Lung (tissue), 12 donors: ENCODE measurements around the gene ETFA. TPM values are rescaled to one million over a fixed set of nuclear protein-coding genes. Genes with fewer than 3 reads are reported as not detected.

Experiments used
- ATAC-seq: fragments of 200-7000 bp; cut with Tn5 transposase; one replicate; pipeline ENCODE4 v1.9.1; 2020; ENCODE audit warnings: moderate number of reproducible peaks; ENCODE audit not compliant: insufficient read depth, low FRiP score
- DNase-seq, 3 donors: peaks; one replicate each; pipeline ENCODE4 v3.0.0-alpha.2; 2013 to 2017
- H3K27ac ChIP-seq, 2 donors: one replicate each; pipeline ENCODE4 v1.5.1; 2013; ENCODE audit warnings: mild to moderate bottlenecking in 2 of 2, moderate library complexity in 2 of 2, control low read depth in 1 of 2, inconsistent platforms in 1 of 2, low read depth in 1 of 2, low read length in 1 of 2
- H3K27me3 ChIP-seq, 3 donors: one replicate each; pipeline ENCODE4 v1.5.1; 2013; ENCODE audit warnings: low read length in 2 of 3; ENCODE audit not compliant: control insufficient read depth in 3 of 3, insufficient read depth in 3 of 3
- H3K36me3 ChIP-seq, 4 donors: one replicate each; pipeline ENCODE4 v1.5.1; 2013; ENCODE audit warnings: low read length in 4 of 4, mild to moderate bottlenecking in 1 of 4, moderate library complexity in 1 of 4; ENCODE audit not compliant: control insufficient read depth in 4 of 4, insufficient read depth in 4 of 4
- H3K4me1 ChIP-seq, 5 donors: one replicate each; pipeline ENCODE4 v1.5.1; 2013; ENCODE audit warnings: low read length in 5 of 5, mild to moderate bottlenecking in 2 of 5, moderate library complexity in 1 of 5; ENCODE audit not compliant: control insufficient read depth in 5 of 5, insufficient read depth in 5 of 5
- H3K4me3 ChIP-seq: one replicate; pipeline ENCODE4 v1.5.1; 2013; ENCODE audit warnings: mild to moderate bottlenecking, control low read depth, moderate library complexity
- H3K9ac ChIP-seq, 2 donors: one replicate each; pipeline ENCODE4 v1.5.1; 2013; ENCODE audit warnings: low read length in 2 of 2, control low read depth in 1 of 2; ENCODE audit not compliant: insufficient read depth in 1 of 2
- H3K9me3 ChIP-seq, 4 donors: one replicate each; pipeline ENCODE4 v1.5.1; 2013; ENCODE audit warnings: low read length in 3 of 4, mild to moderate bottlenecking in 1 of 4, moderate library complexity in 1 of 4; ENCODE audit not compliant: control insufficient read depth in 4 of 4, insufficient read depth in 3 of 4
- WGBS, 2 donors: extraction: QIAGEN DNeasy Blood & Tissue Kit; methylation state at CpG; one replicate each; pipeline ENCODE4 v1.1.7; 2013; 5-methylcytosine and 5-hydroxymethylcytosine counted together
- polyA plus RNA-seq, 2 donors: library from polyadenylated mRNA; stranded (reverse); fragments of 200-250 nt; gene quantifications; one replicate each; pipeline ENCODE4 v1.2.1, GENCODE V29; 2013
- total RNA-seq, 2 donors: library from RNA; depleted of rRNA in 1 of 2; stranded (reverse); fragments of >200 nt in 1 of 2; gene quantifications; one replicate each; pipeline ENCODE4 v1.2.1, GENCODE V29; 2014 to 2021
- TF ChIP-seq, protein P1 (sequence below): IDR thresholded peaks from 2 replicates; pipeline ENCODE4 v1.5.1; 2012; ENCODE audit warnings: mild to moderate bottlenecking; ENCODE audit errors: control extremely low read depth, extremely low read depth
- donor health status: control.
- donor health status: control.
- donor health status: Bipolar disorder and iron deficiency.
- donor health status: healthy.
- donor health status: DM: yes; HTN: yes; CAD: no.

ETFA gene
- total and polyA plus RNA-seq, 4 donors: 54.5 to 96.4 (median 83.8) TPM

DNA sequence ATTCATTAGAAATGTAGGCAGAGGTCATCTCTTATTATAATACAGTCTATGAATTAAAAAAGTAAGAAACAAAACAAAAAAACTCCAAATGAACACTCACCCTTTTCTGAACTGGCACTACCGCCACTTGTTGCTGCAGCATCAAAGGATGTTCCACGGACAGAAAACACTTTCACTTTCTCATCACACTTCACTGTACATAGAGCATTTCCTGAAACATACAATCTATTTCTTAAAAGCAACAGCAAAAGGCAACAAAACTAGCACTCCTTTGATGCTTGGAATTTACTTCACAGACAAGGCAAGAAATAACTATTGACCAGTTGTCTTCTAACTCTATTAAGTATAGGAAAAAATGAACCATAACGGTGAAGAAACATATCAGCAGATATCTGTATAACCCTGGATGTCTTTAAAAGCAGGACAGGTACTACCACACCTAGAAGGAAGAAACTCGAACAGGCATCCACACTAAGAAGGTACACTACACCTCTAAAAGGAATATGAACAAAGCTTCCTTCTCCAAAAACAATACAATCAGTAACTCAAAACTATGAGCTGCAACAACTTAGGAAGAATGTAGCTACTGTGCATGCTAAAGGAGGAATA is 24.9 kb downstream of the ETFA start:
- DNase-seq (no peak), ATAC-seq (no peak)
- peaks cover 7 to 22% (median 14%) of the 10 kb centered on the region in 4 donors for H3K36me3 ChIP-seq
- peaks cover 0 to 1% (median 0%) of the 10 kb centered on the region in 4 donors for H3K9me3 ChIP-seq
- H3K9ac ChIP-seq: no peak overlapping the region
- WGBS, 2 donors: 48 to 54% methylated on average over 4 of the region's 4 CpGs
- no peaks in the 10 kb centered on the region for H3K27me3 ChIP-seq
- H3K4me1 ChIP-seq: no peaks in the 10 kb centered on the region
- TF ChIP-seq, protein P1, sequence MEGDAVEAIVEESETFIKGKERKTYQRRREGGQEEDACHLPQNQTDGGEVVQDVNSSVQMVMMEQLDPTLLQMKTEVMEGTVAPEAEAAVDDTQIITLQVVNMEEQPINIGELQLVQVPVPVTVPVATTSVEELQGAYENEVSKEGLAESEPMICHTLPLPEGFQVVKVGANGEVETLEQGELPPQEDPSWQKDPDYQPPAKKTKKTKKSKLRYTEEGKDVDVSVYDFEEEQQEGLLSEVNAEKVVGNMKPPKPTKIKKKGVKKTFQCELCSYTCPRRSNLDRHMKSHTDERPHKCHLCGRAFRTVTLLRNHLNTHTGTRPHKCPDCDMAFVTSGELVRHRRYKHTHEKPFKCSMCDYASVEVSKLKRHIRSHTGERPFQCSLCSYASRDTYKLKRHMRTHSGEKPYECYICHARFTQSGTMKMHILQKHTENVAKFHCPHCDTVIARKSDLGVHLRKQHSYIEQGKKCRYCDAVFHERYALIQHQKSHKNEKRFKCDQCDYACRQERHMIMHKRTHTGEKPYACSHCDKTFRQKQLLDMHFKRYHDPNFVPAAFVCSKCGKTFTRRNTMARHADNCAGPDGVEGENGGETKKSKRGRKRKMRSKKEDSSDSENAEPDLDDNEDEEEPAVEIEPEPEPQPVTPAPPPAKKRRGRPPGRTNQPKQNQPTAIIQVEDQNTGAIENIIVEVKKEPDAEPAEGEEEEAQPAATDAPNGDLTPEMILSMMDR: no peak
- H3K27ac ChIP-seq: no peak overlapping the region
- no peak overlapping the region for H3K4me3 ChIP-seq

DNA sequence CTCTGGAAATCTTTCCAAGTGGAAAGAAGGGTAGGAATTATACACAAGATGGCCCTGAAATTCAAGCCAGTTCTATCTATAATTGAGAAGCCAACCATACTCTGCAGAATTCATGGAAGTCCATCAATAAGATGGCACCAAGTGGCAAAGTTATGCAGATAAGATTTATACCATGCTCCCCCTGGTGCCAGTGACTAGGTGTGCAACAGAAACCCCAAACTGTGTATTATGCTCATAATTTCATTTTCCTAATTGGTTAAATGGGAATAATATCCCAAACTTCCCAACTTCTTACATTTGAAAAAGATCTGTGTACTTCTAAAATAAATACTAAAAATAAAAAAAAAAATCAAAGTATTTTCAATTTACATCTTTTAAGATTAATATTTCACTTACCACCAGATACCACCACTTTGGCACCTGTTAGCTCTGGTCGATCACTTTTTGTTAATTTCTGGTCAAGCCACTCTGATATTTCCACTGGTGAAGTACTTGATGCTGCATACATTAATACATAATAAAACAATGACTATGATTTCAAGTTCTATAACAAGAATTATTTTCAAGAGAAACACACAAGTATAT is 25.9 kb downstream of the ETFA start:
- Histone ChIP-seq H3K27ac (no peak overlapping the region), H3K4me3 (no peak overlapping the region), H3K36me3 (peaks cover 9 to 24% (median 14%) of the 10 kb centered on the region in 4 donors), H3K9ac (no peak overlapping the region), H3K27me3 (no peaks in the 10 kb centered on the region), H3K9me3 (no peaks in the 10 kb centered on the region), H3K4me1 (no peaks in the 10 kb centered on the region)
- DNase-seq: no peak
- TF ChIP-seq, protein P1: no peak
- whole genome bisulfite sequencing, 2 donors: 93 to 95% methylated on average over 1 of the region's 1 CpG
- ATAC-seq: no peak

- no peak for ATAC-seq
- Histone ChIP-seq H3K9ac (no peak overlapping the region), H3K9me3 (no peaks in the 10 kb centered on the region), H3K4me3 (no peak overlapping the region), H3K27ac (no peak overlapping the region), H3K4me1 (no peaks in the 10 kb centered on the region), H3K36me3 (peaks cover 12 to 33% (median 24%) of the 10 kb centered on the region in 4 donors), H3K27me3 (no peaks in the 10 kb centered on the region)
- WGBS, 2 donors: 26 to 43% methylated on average over 3 of the region's 3 CpGs
- TF ChIP-seq, protein P1: no peak
- DNase-seq: no peak
These were observed 28.8 kb downstream of the ETFA start for GRCh38 chr15:76282465-76282864.
